ENCODE measurements around the gene DUS1L.

Gene DUS1L

GRCh38 chr17:82029391-82029790, 36.2 kb downstream of the DUS1L start:
- no peak overlapping the region for H3K4me3 ChIP-seq (ENCODE audit: low read depth, low read length)

- no peak overlapping the region for H3K4me3 ChIP-seq (ENCODE audit: low read depth, low read length)
Observed at GRCh38 chr17:82028966-82029365, 36.6 kb downstream of the DUS1L start.

- H3K4me3 ChIP-seq (ENCODE audit: low read depth, low read length) = no peak overlapping the region
Observed at GRCh38 chr17:82028246-82028645, 37.4 kb downstream of the DUS1L start.

GRCh38 chr17:82025401-82026107, 40.0 kb downstream of the DUS1L start:
- H3K4me3 ChIP-seq (ENCODE audit: low read depth, low read length) = no peak overlapping the region

- no peak overlapping the region for H3K4me3 ChIP-seq (ENCODE audit: low read depth, low read length)
Observed at GRCh38 chr17:82024859-82025258, 40.7 kb downstream of the DUS1L start.

- peak overlapping the region; percentile 58 for H3K4me3 ChIP-seq (ENCODE audit: low read depth, low read length)
Observed at GRCh38 chr17:82023447-82024241, 42.0 kb downstream of the DUS1L start.

GRCh38 chr17:82022981-82023446, 42.6 kb downstream of the DUS1L start, which contains the start of gene LRRC45:
TSS of gene LRRC45 (plus strand) at chr17:82023305. CDS start at chr17:82023644, 339 bp downstream.
- peak within 1 kb of the TSS; percentile 85 for H3K4me3 ChIP-seq (ENCODE audit: low read depth, low read length)

- peak within 1 kb of the TSS; percentile 85 for H3K4me3 ChIP-seq (ENCODE audit: low read depth, low read length)
Observed at GRCh38 chr17:82022310-82022980, 43.2 kb downstream of the DUS1L start, which contains the start of gene CENPX. TSS of gene CENPX (minus strand) at chr17:82022878. CDS start at chr17:82022861, 17 bp downstream.

- H3K4me3 ChIP-seq (ENCODE audit: low read depth, low read length) = peak overlapping the region; percentile 85
Observed at GRCh38 chr17:82021900-82022309, 43.7 kb downstream of the DUS1L start.

GRCh38 chr17:82021107-82021899, 44.3 kb downstream of the DUS1L start:
- H3K4me3 ChIP-seq (ENCODE audit: low read depth, low read length) = no peak overlapping the region

GRCh38 chr17:82020572-82021106, 45.0 kb downstream of the DUS1L start:
- no peak overlapping the region for H3K4me3 ChIP-seq (ENCODE audit: low read depth, low read length)

- H3K4me3 ChIP-seq (ENCODE audit: low read depth, low read length) = no peak overlapping the region
Observed at GRCh38 chr17:82019690-82020571, 45.7 kb downstream of the DUS1L start.

GRCh38 chr17:82018989-82019689, 46.5 kb downstream of the DUS1L start:
- H3K4me3 ChIP-seq (ENCODE audit: low read depth, low read length) = no peak overlapping the region

GRCh38 chr17:82018152-82018988, 47.2 kb downstream of the DUS1L start:
- H3K4me3 ChIP-seq (ENCODE audit: low read depth, low read length) = no peak overlapping the region

GRCh38 chr17:82017612-82018151, 47.9 kb downstream of the DUS1L start:
- H3K4me3 ChIP-seq (ENCODE audit: low read depth, low read length) = no peak overlapping the region

- H3K4me3 ChIP-seq (ENCODE audit: low read depth, low read length) = no peak overlapping the region
Observed at GRCh38 chr17:82016875-82017459, 48.6 kb downstream of the DUS1L start.

Measured in iPS-11a (cell line).